ENCODE data around the gene EMILIN3. TPM values are rescaled to one million over a fixed set of nuclear protein-coding genes. Genes with fewer than 3 reads are reported as not detected.

Gene EMILIN3
- 0.34 to 0.49 TPM (median 0.39 TPM) in 5 replicates for total RNA-seq (2022; extraction: Qiagen RNA extraction; ENCODE audit: low read depth)

GRCh38 chr20:41366546-41367392 lies at the start of gene EMILIN3:
Gene EMILIN3 (minus strand): TSS chr20:41366818. CDS start chr20:41366634, 184 bp downstream.

DNA sequence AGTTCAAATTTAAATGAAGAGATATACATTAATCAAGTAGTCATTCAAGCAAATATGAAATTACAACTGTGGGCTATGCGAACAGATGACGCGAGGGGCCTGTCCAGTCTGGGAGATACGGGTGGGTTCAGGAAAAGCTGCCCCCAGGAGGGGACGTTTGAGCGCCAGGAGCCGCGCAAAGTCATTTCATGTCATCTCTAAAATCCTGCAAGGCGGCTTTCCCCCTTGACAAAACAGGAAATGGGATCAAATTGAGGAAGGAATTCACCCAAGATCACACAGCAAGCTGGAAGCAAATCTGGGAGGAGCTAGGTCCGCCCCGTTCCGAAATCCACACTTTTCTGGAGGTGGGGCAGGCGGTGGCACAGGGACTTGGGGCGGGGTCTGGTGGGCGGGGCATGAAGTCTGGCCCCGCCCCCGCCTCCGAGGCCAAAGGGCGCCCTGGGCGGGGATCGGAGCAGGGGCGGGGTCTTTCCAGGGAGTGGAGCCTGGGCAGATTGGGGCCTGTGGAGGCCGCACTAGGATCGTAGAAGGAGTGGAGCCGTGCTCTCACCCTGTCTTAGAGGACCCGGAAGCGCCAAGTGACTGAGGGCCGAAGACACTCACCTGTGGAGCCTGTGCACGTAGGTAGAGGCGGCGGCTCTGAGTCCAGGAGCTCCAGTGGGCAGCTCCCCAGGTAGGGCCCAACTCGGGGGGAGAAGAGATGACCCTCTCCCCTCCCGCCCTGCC lies 26.1 kb downstream of the EMILIN3 start, which contains the start of gene LPIN3:
TSS of gene LPIN3 (plus strand) at position 495 of the 729 bp plus-strand sequence. CDS start 4,983 bp downstream, outside the sequence.

GRCh38 chr20:41317546-41318270 lies 48.9 kb downstream of the EMILIN3 start, which contains the start of gene ZHX3:
Gene ZHX3 (minus strand): TSS chr20:41317731. CDS start chr20:41204916, 112,815 bp downstream.

Other genes starting within 250 kb of the EMILIN3 start
- gene PLCG1, start 229.3 kb downstream of the EMILIN3 start, total RNA-seq (2022; extraction: Qiagen RNA extraction; ENCODE audit: low read depth): 28.5 to 47.9 TPM (median 40.4 TPM) in 5 replicates
- 5.0 to 7.9 TPM (median 5.6 TPM) in 5 replicates for gene ZHX3, start 49.1 kb downstream of the EMILIN3 start, total RNA-seq (2022; extraction: Qiagen RNA extraction; ENCODE audit: low read depth)
- gene LPIN3, start 26.0 kb downstream of the EMILIN3 start, total RNA-seq (2022; extraction: Qiagen RNA extraction; ENCODE audit: low read depth): 10.3 to 14.6 TPM (median 13.3 TPM) in 5 replicates

Measured in A549 treated with GW870086 at 1 μM for 4 hours (cell line).